Sigmoid colon (tissue), 4 donors: ENCODE measurements around the gene TRNT1.

ENCODE experiments used
- POLR2AphosphoS5 ChIP-seq, 4 donors: sonication (generic); formaldehyde crosslinking; IDR thresholded peaks; one replicate each; pipeline ENCODE4 v1.6.1; 2017; ENCODE audit warnings: antibody characterized with exemption in 4 of 4
- TF ChIP-seq, protein P1 (sequence below), 4 experiments: fragments of 450-650 bp in 3 of 4; fragments of 200-600 bp in 1 of 4; IDR thresholded peaks; one replicate each; pipeline ENCODE4 v1.5.1; 2016 to 2019; ENCODE audit warnings: antibody characterized with exemption in 4 of 4, mild to moderate bottlenecking in 3 of 4, moderate library complexity in 2 of 4

GRCh38 chr3:3105815-3106214 lies 20.9 kb upstream of the TRNT1 start:
- TF ChIP-seq POLR2AphosphoS5 (IDR thresholded peaks at IDR 0.05) = no peak
- TF ChIP-seq, protein P1, sequence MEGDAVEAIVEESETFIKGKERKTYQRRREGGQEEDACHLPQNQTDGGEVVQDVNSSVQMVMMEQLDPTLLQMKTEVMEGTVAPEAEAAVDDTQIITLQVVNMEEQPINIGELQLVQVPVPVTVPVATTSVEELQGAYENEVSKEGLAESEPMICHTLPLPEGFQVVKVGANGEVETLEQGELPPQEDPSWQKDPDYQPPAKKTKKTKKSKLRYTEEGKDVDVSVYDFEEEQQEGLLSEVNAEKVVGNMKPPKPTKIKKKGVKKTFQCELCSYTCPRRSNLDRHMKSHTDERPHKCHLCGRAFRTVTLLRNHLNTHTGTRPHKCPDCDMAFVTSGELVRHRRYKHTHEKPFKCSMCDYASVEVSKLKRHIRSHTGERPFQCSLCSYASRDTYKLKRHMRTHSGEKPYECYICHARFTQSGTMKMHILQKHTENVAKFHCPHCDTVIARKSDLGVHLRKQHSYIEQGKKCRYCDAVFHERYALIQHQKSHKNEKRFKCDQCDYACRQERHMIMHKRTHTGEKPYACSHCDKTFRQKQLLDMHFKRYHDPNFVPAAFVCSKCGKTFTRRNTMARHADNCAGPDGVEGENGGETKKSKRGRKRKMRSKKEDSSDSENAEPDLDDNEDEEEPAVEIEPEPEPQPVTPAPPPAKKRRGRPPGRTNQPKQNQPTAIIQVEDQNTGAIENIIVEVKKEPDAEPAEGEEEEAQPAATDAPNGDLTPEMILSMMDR (IDR thresholded peaks at IDR 0.05) = no peak
